ENCODE data around the gene TSKU.

GRCh38 chr11:76802151-76802550 is 19.0 kb downstream of the TSKU start:
- no peak for TF ChIP-seq POLR2A (IDR thresholded peaks at IDR 0.05)
- TF ChIP-seq CTCF (IDR thresholded peaks at IDR 0.05) = no peak
- TF ChIP-seq EP300 (IDR thresholded peaks at IDR 0.05) = no peak
